Pons (tissue), 1 donor: Measurements from ENCODE around the gene ELN.
"Not testable (repeated sequence)": the region's sequence is repeated elsewhere in the genome, so short reads cannot be mapped to it uniquely, and the experiment has no call there.

Experiments used
- DNase-seq: peaks from one replicate; pipeline ENCODE4 v3.0.0-alpha.2; 2016; ENCODE audit warnings: low spot score

The ELN gene

DNA sequence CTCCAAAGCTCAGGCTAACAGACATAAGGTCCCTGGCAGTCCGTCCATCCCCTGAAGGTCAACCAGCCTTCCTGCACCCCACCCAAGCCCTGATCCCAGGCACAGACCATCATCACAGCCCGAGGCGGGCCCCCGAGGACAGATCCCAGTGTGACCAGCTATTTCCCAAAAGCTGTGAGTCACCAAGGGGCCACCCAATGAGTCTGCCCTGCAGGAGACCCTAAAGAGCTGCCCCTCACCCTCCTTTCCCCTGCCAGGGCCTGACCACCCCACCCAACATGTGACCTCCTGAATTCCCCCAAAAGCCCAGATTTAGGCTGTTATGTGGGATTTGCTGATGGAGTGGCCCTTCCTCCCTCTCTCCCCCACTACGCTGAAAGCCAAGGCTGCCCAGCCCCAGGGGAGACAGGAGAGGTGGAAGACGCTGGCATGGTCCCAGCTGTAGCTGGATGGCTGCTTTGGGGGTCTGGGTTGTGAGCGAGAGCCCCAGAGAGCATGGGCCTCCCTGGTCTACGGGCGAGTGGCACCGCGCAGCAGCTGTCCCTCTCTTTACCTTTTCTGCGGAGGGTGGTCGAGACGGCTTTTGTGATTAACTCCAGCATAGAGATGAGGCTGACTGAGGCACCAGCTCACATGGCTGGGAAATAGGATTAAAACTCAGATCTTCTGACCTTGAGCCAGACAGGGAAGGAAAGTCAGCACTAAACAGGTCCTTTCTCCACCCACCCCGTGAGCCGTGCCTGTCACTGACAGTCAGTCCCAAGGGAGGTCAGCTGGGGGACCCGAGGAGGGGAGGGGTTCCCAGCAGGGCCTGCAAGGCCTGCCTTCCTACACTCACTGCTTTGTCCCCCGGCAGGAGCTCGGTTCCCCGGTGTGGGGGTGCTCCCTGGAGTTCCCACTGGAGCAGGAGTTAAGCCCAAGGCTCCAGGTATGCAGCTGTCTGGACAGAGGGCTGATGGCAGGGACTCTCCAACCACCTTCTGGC is 16.7 kb downstream of the ELN start:
- peak; percentile 95 for DNase-seq

GRCh38 chr7:74046581-74046980 is 18.6 kb downstream of the ELN start:
- DNase-seq = not testable (repeated sequence)

DNA sequence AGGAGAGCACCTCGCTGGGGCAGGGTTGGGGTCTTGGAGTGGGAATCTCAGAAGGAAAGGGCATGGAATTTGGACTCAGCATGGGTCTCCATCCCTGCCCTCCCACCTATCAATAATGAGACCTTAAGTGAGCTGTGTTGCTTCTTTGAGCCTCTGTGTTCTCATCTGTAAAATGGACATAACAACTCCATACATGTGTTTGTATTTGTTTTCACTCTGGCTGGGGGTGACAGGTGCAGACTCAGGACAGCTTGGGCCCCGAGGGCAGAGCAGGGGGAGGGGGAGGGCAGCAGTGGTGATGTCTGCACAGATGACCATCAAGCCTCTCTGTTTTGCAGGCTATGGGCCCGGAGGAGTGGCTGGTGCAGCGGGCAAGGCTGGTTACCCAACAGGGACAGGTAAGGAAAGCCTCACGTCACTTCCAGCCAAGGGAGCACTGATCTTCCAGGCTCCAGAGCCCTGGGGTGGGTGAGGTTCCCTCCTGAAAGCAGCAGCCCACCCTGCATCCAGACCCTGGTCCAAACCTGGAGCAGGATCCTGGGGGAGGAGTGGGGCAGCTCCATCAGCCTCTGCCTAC is 19.9 kb downstream of the ELN start:
- no peak for DNase-seq

- no peak for DNase-seq
These were observed 21.1 kb downstream of the ELN start for GRCh38 chr7:74048999-74049599.

GRCh38 chr7:74049997-74050798 is 22.2 kb downstream of the ELN start:
- no peak for DNase-seq

DNA sequence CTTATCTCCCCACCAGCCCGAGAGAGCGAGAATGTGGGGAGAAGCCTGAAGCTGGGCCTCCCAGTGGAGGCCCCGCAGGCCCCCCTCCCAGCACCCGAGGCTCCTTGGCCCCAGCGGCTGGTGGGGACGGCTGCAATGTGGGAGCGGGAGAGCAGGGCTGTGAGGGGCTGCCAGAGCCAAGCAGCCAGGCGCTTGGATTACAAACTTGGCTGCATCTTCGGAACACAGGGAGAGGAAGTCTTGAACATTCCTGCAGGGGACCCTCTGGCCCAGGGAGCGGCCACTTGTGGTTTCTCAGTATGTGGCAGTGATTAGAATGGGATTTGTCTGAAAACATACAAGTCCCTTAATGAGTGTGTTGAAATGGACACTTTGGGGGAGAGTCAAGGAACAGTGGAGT is 23.2 kb downstream of the ELN start:
- DNase-seq = no peak

DNA sequence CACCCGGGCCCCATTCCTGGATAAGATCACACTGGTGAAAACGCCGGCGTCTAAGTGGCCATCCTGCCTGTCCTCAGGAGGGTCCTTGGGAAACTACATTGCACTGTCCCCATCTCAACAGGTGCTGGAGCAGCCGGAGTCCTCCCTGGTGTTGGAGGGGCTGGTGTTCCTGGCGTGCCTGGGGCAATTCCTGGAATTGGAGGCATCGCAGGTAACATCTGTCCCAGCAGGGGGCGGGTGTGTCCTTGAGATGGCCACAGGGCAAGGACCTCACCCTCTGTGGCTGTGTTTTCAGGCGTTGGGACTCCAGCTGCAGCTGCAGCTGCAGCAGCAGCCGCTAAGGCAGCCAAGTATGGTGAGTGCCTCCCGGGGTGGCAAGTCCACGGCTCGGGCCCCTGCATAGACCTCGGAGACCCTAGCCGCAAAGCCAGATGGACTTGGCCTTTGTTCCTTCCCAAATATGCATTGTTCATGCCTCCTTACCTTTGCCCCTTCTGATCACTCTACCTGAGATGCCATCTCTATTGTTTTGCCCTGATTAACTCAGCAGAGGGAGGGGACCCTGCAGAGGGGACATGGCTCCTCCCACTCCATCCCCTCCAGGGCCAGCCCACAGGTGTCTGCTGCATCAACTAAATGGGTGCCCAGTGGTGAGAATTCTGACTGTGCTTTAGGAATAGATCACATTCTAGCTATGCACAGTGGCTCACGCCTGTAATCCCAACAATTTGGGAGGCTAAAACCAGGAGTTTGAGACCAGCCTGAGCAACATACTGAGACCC is 23.8 kb downstream of the ELN start:
- no peak for DNase-seq

GRCh38 chr7:74052628-74053027 is 24.7 kb downstream of the ELN start:
- DNase-seq = no peak

DNA sequence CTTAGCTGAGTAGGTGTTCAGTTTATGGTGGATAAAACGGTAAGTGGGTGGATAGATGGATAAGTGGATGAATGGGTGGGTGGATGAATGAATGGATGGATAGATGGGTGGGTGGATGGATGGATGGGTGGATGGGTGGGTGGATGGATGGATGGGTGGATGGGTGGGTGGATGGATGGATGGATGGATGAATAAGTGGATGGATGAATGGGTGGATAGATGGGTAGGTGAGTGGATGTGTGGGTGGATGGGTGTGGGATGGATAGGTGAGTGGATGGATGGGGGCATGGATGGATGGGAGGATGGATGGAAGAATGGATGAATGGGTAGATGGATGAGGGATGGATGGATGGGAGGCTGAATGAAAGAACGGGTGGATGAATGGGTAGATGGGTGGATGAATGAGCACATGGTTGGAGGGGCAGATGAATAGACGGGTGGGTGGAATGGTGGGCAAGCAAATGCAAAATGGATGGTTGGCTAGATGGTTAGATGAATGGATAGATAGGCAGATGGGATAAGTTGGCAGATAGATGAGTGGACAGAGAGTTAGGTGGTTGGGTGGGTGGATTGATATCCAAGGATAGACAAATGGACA is 25.7 kb downstream of the ELN start:
- no peak for DNase-seq

- DNase-seq = no peak
These were observed 28.3 kb downstream of the ELN start for GRCh38 chr7:74056096-74056915.

DNA sequence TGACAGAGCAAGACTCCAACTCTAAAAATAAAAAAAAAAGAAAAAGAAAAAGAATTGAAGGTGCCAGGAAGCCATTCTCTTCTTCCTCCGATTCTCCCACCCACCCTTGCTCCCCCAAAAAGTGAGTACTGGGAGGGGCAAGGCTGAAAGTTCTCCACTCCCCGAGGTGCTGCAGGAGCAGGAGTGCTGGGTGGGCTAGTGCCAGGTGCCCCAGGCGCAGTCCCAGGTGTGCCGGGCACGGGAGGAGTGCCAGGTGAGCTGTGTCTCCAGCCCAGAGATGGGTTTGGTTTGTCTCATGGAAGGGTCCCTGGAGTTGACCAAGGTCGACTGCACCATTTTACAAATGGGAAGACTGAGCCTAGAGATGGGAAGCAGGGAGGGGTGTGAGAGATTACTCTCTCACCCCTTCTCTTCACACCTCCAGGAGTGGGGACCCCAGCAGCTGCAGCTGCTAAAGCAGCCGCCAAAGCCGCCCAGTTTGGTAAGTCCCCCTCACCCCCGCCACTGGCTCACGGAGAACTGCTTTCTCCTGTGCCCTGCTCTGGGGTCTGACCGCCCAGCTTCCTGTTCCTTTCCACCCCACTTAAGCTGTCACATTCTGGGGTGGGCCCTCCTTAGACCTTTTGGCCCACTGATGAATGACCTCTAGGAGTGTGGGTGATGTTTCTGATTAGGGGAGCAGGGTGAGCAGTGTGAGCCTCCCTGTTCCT is 29.4 kb downstream of the ELN start:
- no peak for DNase-seq

DNA sequence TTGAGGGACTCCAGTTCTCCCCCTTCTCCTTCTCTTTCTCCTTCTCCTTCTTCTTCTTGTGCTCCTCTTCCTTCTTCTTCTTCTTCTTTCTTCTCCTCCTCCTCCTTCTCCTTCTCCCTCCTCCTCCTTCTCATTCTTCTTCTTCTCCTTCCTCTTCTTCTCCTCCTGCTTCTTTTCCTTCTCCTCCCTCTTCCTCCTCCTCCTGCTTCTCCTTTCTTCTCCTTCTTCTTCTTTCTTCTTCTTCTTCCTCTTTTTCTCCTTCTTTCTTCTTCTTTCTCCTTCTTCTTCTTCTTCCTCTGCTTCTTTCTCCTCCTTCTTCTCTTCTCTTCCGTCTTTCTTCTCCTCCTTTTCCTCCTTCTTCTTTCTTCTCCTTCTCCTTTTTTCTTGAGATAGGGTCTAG is 30.0 kb downstream of the ELN start:
- no peak for DNase-seq

DNA sequence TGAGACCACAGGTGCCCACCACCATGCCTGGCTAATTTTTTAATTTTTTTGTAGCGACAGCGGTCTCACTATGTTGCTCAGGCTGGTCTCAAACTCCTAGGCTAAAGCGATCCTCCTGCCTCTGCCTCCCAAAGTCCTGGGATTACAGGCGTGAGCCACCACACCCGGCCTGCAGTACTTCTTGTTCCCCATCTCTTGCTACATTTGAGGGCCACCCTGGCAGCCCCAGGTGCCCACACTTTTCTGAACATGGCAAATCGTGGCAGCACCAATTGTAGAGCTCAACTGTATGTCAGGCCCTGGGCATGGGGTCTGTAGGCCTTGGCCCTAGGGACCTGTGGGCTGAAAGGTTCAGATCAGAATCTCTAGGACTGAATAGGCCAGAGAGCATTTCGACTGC is 30.5 kb downstream of the ELN start:
- no peak for DNase-seq

DNA sequence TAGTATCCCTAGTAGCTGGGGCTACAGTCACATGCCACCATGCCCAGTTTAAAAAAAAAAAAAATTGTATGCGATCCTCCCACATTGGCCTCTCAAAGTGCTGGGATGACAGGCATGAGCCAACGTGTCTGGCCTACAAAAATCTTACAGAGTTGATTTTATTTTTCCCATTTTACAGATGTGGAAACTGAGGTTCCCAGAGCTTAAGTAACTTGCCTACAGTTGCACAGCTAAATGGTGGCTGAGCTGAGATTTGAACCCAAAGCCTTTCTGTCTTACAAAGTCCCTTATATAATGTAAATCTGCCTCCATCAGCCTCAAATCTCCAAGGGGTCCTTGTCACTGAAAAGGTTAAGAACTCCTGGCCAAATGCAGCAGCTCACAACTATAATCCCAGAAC is 31.1 kb downstream of the ELN start:
- no peak for DNase-seq

DNA sequence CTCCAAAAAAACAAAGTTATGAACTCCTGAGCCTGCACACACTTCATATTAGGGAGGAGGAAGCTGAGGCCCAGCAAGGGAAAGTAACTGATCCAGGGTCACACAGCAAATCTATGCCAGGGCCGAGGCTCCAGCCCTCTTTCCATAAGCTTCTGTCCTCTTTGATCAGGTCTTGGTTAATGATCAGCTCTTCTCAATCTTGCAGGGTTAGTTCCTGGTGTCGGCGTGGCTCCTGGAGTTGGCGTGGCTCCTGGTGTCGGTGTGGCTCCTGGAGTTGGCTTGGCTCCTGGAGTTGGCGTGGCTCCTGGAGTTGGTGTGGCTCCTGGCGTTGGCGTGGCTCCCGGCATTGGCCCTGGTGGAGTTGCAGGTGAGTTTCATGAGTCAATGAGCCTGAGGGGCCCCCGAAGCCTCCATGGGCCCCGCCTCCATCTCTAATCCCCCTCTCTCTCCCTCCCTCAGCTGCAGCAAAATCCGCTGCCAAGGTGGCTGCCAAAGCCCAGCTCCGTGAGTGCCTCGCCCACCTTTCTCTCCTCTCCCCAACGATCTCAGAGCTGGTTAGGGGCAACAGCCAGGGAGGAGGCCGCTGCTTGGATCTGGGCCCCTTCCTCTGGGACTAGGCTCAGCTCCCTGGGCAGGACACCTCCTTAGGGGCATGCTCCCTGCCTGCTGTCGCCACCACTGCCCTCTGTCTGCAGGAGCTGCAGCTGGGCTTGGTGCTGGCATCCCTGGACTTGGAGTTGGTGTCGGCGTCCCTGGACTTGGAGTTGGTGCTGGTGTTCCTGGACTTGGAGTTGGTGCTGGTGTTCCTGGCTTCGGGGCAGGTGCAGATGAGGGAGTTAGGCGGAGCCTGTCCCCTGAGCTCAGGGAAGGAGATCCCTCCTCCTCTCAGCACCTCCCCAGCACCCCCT is 32.0 kb downstream of the ELN start:
- DNase-seq = no peak

DNA sequence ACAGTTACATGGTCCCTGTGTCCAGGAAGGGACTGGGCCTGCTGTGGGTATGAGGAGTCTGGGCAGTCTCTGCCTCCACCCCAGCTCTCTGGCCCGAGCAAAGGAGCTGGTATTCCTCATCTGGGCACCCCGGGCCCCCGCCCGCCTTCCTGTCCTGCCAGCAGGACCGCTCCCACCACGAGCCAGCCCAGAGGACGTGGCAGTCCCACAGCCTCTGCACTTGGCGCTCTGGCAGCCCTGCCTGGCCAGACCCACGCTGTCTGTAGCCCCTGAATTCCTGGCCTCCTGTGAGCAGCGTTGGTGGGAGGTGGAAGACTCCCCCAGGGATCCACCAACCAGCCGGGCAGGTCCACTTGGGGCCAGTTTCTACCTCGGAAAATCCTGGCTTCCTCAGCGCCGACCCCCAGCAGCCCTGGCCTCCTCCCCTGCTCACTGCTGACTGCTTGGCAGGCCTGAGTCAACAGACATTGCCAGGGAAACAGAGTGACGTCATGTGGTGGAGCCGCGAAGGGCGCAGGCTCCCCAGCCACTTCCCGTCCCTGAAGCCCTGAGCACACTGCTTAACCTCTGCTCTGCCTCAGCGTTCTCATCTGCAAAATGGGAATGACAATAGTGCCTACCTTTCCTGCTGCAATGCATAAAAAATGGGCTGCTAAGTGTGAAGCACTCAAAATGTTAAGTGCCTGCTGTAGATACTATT is 34.0 kb downstream of the ELN start:
- peak; percentile 79 for DNase-seq

- DNase-seq = no peak
These were observed 35.3 kb downstream of the ELN start for GRCh38 chr7:74063223-74063641.

GRCh38 chr7:74063646-74064045 is 35.7 kb downstream of the ELN start:
- DNase-seq = no peak
